Activated T-cell treated with anti-CD3 and anti-CD28 coated beads, Interleukin-2, amount 50 U/mL, for 24 hours (primary cell): ENCODE results near the gene ONECUT3.
"Not testable (repeated sequence)": the region's sequence is repeated elsewhere in the genome, so short reads cannot be mapped to it uniquely, and the experiment has no call there.

ENCODE experiments used
- DNase-seq: peaks from one replicate; pipeline ENCODE4 v3.0.0-alpha.2; 2020
- H3K27ac Mint-ChIP-seq: 2 replicates; pipeline ENCODE4 v1.8.0; 2020; ENCODE audit warnings: mild to moderate bottlenecking, mixed read lengths
- H3K27me3 Mint-ChIP-seq: 2 replicates; pipeline ENCODE4 v1.8.0; 2020; ENCODE audit warnings: mixed read lengths
- H3K36me3 Mint-ChIP-seq: 2 replicates; pipeline ENCODE4 v1.8.0; 2020; ENCODE audit warnings: low read depth, mixed read lengths
- H3K4me1 Mint-ChIP-seq: 2 replicates; pipeline ENCODE4 v1.8.0; 2020; ENCODE audit warnings: low read depth, mixed read lengths
- H3K4me3 Mint-ChIP-seq: 2 replicates; pipeline ENCODE4 v1.8.0; 2020; ENCODE audit warnings: mild to moderate bottlenecking, moderate library complexity, mixed read lengths
- H3K9me3 Mint-ChIP-seq: 2 replicates; pipeline ENCODE4 v1.8.0; 2020; ENCODE audit warnings: mixed read lengths

ONECUT3 gene

GRCh38 chr19:1780272-1780958 is 27.1 kb downstream of the ONECUT3 start:
- Mint-ChIP-seq H3K4me3 (no peak overlapping the region), H3K27ac (no peak overlapping the region), H3K4me1 (no peaks in the 10 kb centered on the region), H3K9me3 (peaks cover 2% of the 10 kb centered on the region), H3K36me3 (no peaks in the 10 kb centered on the region), H3K27me3 (peaks cover 79% of the 10 kb centered on the region)
- DNase-seq: no peak

- DNase-seq: no peak
- Mint-ChIP-seq H3K27ac (no peak overlapping the region), H3K4me1 (no peaks in the 10 kb centered on the region), H3K27me3 (peaks cover 71% of the 10 kb centered on the region), H3K9me3 (peaks cover 2% of the 10 kb centered on the region), H3K36me3 (no peaks in the 10 kb centered on the region), H3K4me3 (no peak overlapping the region)
Measured at GRCh38 chr19:1782521-1782920, 29.2 kb downstream of the ONECUT3 start.

- no peak overlapping the region for H3K27ac Mint-ChIP-seq
- H3K27me3 Mint-ChIP-seq: peaks cover 69% of the 10 kb centered on the region
- no peaks in the 10 kb centered on the region for H3K36me3 Mint-ChIP-seq
- peaks cover 2% of the 10 kb centered on the region for H3K9me3 Mint-ChIP-seq
- H3K4me1 Mint-ChIP-seq: no peaks in the 10 kb centered on the region
- no peak for DNase-seq
- H3K4me3 Mint-ChIP-seq: no peak overlapping the region
Measured at GRCh38 chr19:1783354-1783753, 30.0 kb downstream of the ONECUT3 start.

- no peaks in the 10 kb centered on the region for H3K4me1 Mint-ChIP-seq
- peaks cover 68% of the 10 kb centered on the region for H3K27me3 Mint-ChIP-seq
- H3K9me3 Mint-ChIP-seq: peaks cover 2% of the 10 kb centered on the region
- no peaks in the 10 kb centered on the region for H3K36me3 Mint-ChIP-seq
- H3K4me3 Mint-ChIP-seq: no peak overlapping the region
- no peak overlapping the region for H3K27ac Mint-ChIP-seq
- no peak for DNase-seq
Measured at GRCh38 chr19:1783874-1784273, 30.6 kb downstream of the ONECUT3 start.

- Mint-ChIP-seq H3K4me3 (no peak overlapping the region), H3K27me3 (peaks cover 56% of the 10 kb centered on the region), H3K36me3 (no peaks in the 10 kb centered on the region), H3K4me1 (no peaks in the 10 kb centered on the region), H3K27ac (no peak overlapping the region), H3K9me3 (peaks cover 2% of the 10 kb centered on the region)
- DNase-seq: no peak
Measured at GRCh38 chr19:1785310-1785709, 32.0 kb downstream of the ONECUT3 start.

- Mint-ChIP-seq H3K4me1 (no peaks in the 10 kb centered on the region), H3K4me3 (no peak overlapping the region), H3K36me3 (no peaks in the 10 kb centered on the region), H3K27ac (no peak overlapping the region), H3K9me3 (peaks cover 1% of the 10 kb centered on the region), H3K27me3 (peaks cover 49% of the 10 kb centered on the region)
- no peak for DNase-seq
Measured at GRCh38 chr19:1786668-1787067, 33.4 kb downstream of the ONECUT3 start.

- Mint-ChIP-seq H3K27me3 (peaks cover 45% of the 10 kb centered on the region), H3K9me3 (no peaks in the 10 kb centered on the region), H3K36me3 (no peaks in the 10 kb centered on the region), H3K27ac (no peak overlapping the region), H3K4me3 (no peak overlapping the region), H3K4me1 (no peaks in the 10 kb centered on the region)
- no peak for DNase-seq
Measured at GRCh38 chr19:1787116-1787515, 33.8 kb downstream of the ONECUT3 start.

- Mint-ChIP-seq H3K36me3 (no peaks in the 10 kb centered on the region), H3K9me3 (no peaks in the 10 kb centered on the region)
Measured at GRCh38 chr19:1789261-1790041, 36.1 kb downstream of the ONECUT3 start.

GRCh38 chr19:1790054-1790792 is 36.9 kb downstream of the ONECUT3 start:
- Mint-ChIP-seq H3K4me1 (peaks cover 6% of the 10 kb centered on the region), H3K27me3 (peaks cover 34% of the 10 kb centered on the region), H3K4me3 (no peak overlapping the region), H3K9me3 (no peaks in the 10 kb centered on the region), H3K36me3 (no peaks in the 10 kb centered on the region), H3K27ac (no peak overlapping the region)
- DNase-seq: no peak

More at GRCh38 chr19:1789261-1790041, 36.1 kb downstream of the ONECUT3 start:
- no peak overlapping the region for H3K27ac Mint-ChIP-seq
- no peak overlapping the region for H3K4me3 Mint-ChIP-seq
- peaks cover 29% of the 10 kb centered on the region for H3K27me3 Mint-ChIP-seq
- no peak for DNase-seq
- H3K4me1 Mint-ChIP-seq: peaks cover 3% of the 10 kb centered on the region

- Mint-ChIP-seq H3K27ac (no peak overlapping the region), H3K4me1 (peaks cover 11% of the 10 kb centered on the region), H3K27me3 (peaks cover 37% of the 10 kb centered on the region), H3K36me3 (no peaks in the 10 kb centered on the region), H3K9me3 (no peaks in the 10 kb centered on the region), H3K4me3 (no peak overlapping the region)
- DNase-seq: no peak
Measured at GRCh38 chr19:1791879-1792278, 38.6 kb downstream of the ONECUT3 start.

GRCh38 chr19:1794424-1795172 is 41.3 kb downstream of the ONECUT3 start:
- no peaks in the 10 kb centered on the region for H3K36me3 Mint-ChIP-seq
- no peak for DNase-seq
- peaks cover 11% of the 10 kb centered on the region for H3K4me1 Mint-ChIP-seq
- H3K27me3 Mint-ChIP-seq: peaks cover 28% of the 10 kb centered on the region
- no peaks in the 10 kb centered on the region for H3K9me3 Mint-ChIP-seq
- no peak overlapping the region for H3K4me3 Mint-ChIP-seq
- H3K27ac Mint-ChIP-seq: no peak overlapping the region

GRCh38 chr19:1796395-1797142 is 43.3 kb downstream of the ONECUT3 start:
- H3K36me3 Mint-ChIP-seq: no peaks in the 10 kb centered on the region
- peaks cover 23% of the 10 kb centered on the region for H3K27me3 Mint-ChIP-seq
- no peaks in the 10 kb centered on the region for H3K9me3 Mint-ChIP-seq
- peaks cover 11% of the 10 kb centered on the region for H3K4me1 Mint-ChIP-seq
- H3K4me3 Mint-ChIP-seq: no peak overlapping the region
- DNase-seq: no peak
- H3K27ac Mint-ChIP-seq: no peak overlapping the region

GRCh38 chr19:1797313-1797712 is 44.0 kb downstream of the ONECUT3 start:
- H3K36me3 Mint-ChIP-seq, H3K9me3 Mint-ChIP-seq, H3K27ac Mint-ChIP-seq, DNase-seq, H3K4me3 Mint-ChIP-seq: not testable (repeated sequence)
- Mint-ChIP-seq H3K27me3 (peaks cover 23% of the 10 kb centered on the region), H3K4me1 (peaks cover 11% of the 10 kb centered on the region)
